T-helper 22 cell (primary cell): ENCODE results near the gene STEAP1B.
"Not testable (repeated sequence)": the region's sequence is repeated elsewhere in the genome, so short reads cannot be mapped to it uniquely, and the experiment has no call there.

Experiments
- DNase-seq: peaks from one replicate; pipeline ENCODE4 v3.0.0-alpha.2; 2020; ENCODE audit warnings: low read depth

Gene STEAP1B

GRCh38 chr7:22496912-22497311 lies 3.1 kb downstream of the STEAP1B start:
- DNase-seq = not testable (repeated sequence)

DNA sequence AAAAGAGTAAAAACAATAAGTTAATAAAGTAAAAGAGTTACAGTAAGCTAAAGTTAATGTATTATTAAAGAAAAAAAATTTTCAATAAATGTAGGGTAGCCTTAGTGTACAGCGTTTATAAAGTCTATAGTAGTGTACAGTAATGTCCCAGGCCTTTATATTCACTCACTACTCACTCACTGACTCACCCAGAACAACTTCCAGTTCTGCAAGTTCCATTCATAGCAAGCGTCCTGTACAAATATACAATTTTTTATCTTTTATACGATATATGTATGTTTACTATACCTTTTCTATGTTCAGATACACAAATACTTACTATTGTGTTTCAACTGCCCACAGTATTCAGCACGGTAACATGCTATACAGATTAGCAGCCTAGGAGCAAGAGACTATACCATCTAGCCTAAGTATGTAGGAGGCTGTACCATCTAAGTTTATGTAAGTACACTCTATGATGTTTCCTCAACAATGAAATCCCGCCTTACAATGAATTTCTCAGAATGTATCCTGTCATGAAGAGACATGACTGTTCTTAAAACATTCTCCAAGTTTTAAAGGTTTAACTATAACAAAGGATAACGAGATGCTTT lies 3.6 kb downstream of the STEAP1B start:
- DNase-seq = not testable (repeated sequence)

- DNase-seq = not testable (repeated sequence)
These were observed 6.6 kb downstream of the STEAP1B start for GRCh38 chr7:22493160-22493925.

DNA sequence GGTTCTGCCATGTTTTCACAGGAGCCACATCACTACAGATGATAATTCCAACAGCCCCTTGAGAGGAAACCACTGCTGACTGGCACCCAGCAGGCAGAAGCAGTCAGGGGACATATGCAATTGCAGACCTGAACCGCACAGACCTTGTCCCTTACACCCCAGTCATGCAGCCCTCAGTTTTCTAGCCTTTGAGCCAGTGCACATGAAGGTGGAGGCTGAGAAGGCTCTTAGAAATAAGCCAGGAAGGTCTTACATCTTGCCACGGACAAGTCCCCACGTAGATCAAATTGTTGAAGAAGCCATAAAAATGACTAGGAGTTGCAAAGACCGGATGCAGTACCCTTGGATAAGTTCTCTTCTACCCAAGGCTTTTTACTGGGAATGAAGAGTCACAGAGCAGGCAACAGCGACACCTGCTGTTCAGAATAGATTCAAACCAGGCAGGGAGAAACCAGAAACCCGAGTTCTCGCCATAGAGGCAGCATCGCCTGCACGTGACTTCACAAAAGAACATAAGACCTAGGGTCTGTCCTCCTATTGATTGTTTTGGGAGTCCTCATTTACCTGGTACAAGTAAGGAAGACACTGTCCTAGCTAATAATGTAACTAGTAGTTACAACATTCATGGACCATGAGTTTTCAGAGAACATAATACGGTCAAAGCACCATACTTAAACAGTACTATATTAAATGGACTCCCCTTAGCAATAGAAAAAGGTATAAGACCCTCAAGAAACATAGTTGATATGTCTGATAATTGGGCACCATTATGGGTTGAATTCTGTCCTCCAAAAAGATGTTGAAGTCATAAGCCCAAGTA lies 11.1 kb downstream of the STEAP1B start:
- peak; percentile 3 for DNase-seq

GRCh38 chr7:22487978-22488642 lies 11.9 kb downstream of the STEAP1B start:
- no peak for DNase-seq

DNA sequence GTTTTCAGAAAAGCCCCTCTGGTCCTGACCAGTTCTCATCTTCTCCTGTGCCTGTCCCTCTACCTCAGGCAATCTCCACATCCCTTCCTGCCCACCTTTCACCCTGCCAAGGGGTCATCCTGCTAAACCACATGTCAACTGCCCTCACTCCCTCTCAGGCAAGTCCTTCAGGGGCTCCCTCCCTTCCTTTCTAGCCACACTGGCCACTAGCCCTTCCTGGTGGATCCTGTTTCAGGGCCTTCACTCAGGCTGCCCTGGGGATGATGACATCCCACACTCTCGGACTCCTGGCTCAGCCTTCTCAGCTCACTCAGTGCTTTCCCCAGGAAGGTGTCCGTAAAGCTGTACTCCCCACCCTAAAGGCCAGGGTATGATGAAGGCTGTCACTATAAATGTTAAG lies 13.4 kb downstream of the STEAP1B start:
- no peak for DNase-seq

- DNase-seq = no peak
These were observed 14.8 kb downstream of the STEAP1B start for GRCh38 chr7:22485189-22485588.

DNA sequence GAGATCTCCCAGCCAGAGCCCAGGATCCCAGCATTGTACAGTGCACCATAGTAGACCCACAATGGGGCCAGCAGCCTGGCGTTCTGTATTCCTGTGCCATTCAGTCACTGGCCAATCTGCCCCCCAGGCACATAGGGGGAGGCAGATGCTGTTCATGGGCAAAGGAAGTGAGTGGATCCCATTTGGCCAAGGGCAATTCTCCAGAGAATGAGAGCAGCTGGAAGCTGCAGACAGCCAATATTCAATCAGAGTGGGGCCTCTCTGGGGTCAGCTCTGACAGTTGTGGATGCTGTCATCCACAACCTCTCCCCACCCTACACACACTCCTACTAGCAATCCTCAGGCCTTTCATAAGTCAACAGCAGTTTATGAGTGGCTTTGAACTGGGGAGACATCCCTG lies 17.5 kb downstream of the STEAP1B start:
- DNase-seq = no peak

DNA sequence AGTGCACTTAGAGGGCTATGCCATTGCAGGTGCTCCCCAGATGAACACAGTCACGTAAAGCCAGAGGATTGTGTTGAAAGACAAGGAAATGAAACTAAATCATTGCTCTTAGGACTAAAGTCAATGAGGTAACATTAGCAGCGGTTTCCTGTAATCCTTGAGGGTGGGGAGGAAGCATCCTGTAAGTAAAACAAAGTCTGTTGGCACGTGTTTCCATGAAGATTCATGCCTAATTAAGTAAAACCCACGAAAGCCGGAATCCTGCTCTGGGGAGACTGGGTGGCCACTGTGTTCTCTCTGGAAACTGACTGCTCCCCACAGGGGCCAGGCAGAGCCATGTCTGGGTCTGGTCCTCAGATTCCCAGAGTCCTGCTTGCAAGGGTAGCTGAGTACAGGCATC lies 18.3 kb downstream of the STEAP1B start:
- DNase-seq = no peak

DNA sequence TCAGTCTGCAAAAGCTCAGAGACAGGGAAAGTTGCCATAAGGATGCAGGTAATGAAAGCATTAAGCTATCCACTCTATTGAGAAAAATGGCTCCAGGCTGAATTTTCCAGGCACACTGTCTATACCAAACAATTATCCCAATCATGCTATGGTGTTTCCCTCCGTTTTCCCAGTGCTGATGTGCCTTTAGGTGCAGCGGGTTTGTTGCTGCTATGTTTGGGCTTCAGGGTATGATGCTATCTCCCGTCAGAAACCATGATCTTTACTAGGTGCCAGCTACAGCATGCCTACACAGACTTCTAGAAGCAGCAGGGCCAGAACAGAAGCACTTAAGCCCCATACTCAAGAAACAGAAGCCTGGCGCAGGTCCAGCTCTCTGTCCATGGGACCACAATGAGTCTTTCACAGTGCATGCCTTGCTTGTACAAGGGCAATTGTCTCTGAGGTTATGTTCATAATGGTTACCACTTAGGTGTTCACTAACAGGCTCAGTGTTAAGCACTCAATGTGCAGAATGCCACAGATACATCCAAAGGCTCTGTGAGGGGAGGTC lies 19.4 kb downstream of the STEAP1B start:
- DNase-seq = no peak

- DNase-seq = no peak
These were observed 22.0 kb downstream of the STEAP1B start for GRCh38 chr7:22477876-22478450.

DNA sequence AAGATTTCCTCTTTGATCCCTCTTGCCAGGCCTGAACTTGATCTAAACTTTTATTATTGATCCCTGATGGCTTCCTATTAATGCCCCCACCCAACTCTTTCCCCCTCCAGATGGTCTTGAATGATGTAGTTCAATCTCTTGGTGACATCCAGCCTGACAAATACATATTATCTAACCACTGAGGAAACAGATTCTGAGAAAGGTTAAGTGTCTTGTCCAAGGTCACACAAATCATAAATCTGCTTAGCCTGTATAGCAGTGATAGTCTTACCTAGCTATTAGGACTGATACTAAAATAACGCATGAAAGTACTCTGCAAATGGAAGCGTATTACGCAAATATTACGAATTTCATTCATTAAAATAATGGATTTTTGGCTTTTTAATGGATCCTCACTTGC lies 22.7 kb downstream of the STEAP1B start:
- DNase-seq = no peak

- no peak for DNase-seq
These were observed 23.2 kb downstream of the STEAP1B start for GRCh38 chr7:22476824-22477223.

DNA sequence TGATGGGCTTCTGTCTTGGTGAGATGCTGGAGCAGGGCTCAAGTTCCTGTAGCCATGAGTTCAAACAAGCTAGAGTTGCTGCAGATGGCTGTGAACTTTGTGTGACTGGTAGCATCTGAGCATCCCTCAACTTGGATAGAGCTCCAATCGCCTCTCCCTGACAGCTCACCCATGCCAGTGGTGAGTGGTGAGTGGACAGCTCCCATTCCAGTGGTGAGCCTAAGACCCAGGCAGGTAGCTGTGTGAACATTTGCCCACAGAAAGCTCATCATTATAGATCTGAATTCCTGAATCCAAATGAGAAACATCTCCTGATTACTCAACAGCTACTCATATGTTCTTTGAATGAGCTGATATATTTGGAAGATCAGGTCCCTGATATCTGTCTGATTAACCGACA lies 25.3 kb downstream of the STEAP1B start:
- DNase-seq = no peak

- DNase-seq = no peak
These were observed 29.0 kb downstream of the STEAP1B start for GRCh38 chr7:22470981-22471380.

DNA sequence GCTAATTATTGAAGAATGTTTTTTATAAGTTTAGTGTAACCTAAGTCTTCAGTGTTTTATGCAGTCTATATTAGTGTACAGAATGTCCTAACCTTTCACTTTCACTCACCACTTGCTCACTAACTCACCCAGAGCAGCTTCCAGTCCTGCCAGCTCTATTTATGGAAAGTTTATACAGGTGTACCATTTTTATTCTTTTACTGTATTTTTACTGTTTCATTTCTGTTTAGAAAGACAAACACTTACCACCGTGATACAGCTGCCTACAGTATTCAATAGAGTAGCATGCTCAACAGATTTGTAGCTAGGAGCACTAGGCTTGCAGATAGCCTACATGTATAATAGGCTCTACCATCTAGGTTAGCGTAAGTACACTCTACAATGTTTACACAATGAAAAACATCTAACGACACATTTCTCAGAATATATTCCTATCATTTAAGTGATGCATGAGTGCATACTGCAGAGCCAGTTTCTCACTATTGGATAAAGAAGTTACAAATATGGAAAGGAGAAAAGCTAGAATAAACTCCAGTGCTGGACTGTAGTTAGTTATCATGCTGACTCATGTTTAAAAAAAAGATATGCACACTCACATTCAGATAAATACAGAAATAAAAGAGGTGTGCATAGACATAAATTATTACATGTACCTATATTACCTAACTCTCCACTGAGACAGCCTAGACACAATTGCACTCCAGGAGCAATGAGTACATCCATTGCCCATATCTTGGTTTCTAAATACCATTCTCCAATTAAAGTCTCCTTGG lies 30.4 kb downstream of the STEAP1B start:
- DNase-seq = no peak

GRCh38 chr7:22468609-22469008 lies 31.4 kb downstream of the STEAP1B start:
- DNase-seq = no peak

DNA sequence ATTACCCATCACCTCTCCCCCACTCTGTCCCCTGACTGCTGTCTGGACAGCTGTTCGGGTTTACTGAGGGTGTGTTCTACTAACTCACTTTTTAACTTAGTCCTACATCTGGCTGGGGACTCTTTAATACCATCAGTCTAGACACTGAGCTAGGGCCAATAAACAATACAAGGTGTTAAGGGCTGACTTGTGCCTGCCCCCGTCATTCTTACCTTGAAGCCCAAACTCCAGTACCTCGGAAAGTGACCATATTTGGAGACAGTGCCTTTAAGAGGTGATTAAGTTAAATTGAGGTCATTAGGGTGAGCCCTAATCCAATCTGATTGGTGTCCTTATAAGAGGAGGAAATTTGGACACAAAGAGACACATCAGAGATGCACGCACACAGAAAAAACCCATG lies 35.7 kb downstream of the STEAP1B start:
- DNase-seq = no peak

DNA sequence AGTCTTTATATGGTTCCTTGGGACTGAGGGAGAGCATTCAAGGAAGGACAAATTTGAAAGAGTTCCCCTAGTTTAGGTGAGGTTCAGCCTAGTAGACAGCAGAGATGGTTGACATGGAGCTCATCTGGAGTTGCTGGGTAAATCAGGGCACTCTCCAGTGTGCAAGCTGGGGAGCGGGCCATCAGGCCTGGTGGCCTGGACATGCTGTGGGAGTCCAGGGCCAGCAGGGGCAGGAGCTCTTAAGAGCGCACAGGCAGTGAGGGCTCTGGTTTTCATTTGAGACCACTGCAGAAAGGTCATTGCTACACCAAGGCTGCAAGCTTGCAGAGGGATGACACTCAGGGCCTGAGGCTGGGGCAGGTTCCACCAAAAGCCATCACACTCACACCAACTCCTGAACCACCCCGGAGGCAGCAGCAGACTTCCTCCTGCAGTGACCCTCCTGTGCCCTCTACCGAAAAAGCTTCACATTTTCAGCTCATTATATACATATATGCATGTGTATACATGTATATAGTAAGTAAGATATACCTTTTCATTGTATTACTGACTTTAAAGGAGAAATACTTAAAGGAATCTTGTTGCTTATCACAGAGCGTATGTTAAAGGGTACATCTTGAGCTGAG lies 39.5 kb downstream of the STEAP1B start:
- no peak for DNase-seq

- DNase-seq = no peak
These were observed 42.5 kb downstream of the STEAP1B start for GRCh38 chr7:22457471-22457870.

- no peak for DNase-seq
These were observed 45.5 kb downstream of the STEAP1B start for GRCh38 chr7:22454446-22454845.
